Caco-2 (cell line): ENCODE data around the gene MPL. TPM values are rescaled to one million over a fixed set of nuclear protein-coding genes. Genes with fewer than 3 reads are reported as not detected.

ENCODE experiments used
- BruUV-seq: library from RNA; stranded (reverse); fragments of 400-500 nt; replicated peaks from 2 replicates; lab custom pipeline; 2021; lab: Mats Ljungman, UMichigan
- CTCF ChIA-PET: fragments of 300-600 bp; sonication (Branson Sonifier 250); formaldehyde crosslinking; loops from one replicate; lab custom pipeline; 2022; ENCODE audit warnings: antibody characterized with exemption; lab: Charles Lee
- POLR2A ChIA-PET: fragments of 300-600 bp; sonication (Branson Sonifier 250); formaldehyde crosslinking; loops from one replicate; lab custom pipeline; 2022; ENCODE audit warnings: antibody characterized with exemption; lab: Charles Lee
- DNase-seq, 2 experiments: peaks; one replicate each; pipeline versions ENCODE4 v3.0.0 to v3.0.0-alpha.2; 2020 to 2022
- H3K27me3 ChIP-seq: replicated peaks from 2 replicates; pipeline ENCODE4 v1.6.0; 2011; ENCODE audit warnings: low read length; ENCODE audit not compliant: control insufficient read depth, insufficient read depth
- H3K36me3 ChIP-seq: 2 replicates; pipeline ENCODE4 v1.5.1; 2011; ENCODE audit warnings: low read length; ENCODE audit not compliant: control insufficient read depth, insufficient read depth
- H3K4me1 ChIP-seq: fragments of 250-450 bp; sonication (Bioruptor Pico); 2 replicates; pipeline ENCODE4 v1.5.1; 2020; ENCODE audit warnings: mild to moderate bottlenecking
- H3K4me3 ChIP-seq: 2 replicates; pipeline ENCODE4 v1.5.1; 2011; ENCODE audit warnings: low read depth, mild to moderate bottlenecking, control low read depth, low read length
- H3K9me3 ChIP-seq: fragments of 250-450 bp; sonication (Bioruptor Pico); 2 replicates; pipeline ENCODE4 v1.5.1; 2020; ENCODE audit warnings: mild to moderate bottlenecking, moderate library complexity
- H3K27ac Mint-ChIP-seq: one replicate; pipeline ENCODE4 v1.8.0; 2022; ENCODE audit warnings: mixed read lengths; ENCODE audit not compliant: unreplicated experiment
- H3K27me3 Mint-ChIP-seq: one replicate; pipeline ENCODE4 v1.8.0; 2022; ENCODE audit warnings: mixed read lengths; ENCODE audit not compliant: insufficient read depth, unreplicated experiment
- H3K36me3 Mint-ChIP-seq: one replicate; pipeline ENCODE4 v1.8.0; 2022; ENCODE audit warnings: mild to moderate bottlenecking, mixed read lengths; ENCODE audit not compliant: insufficient read depth, unreplicated experiment
- H3K4me1 Mint-ChIP-seq: one replicate; pipeline ENCODE4 v1.8.0; 2022; ENCODE audit warnings: low read depth, mixed read lengths; ENCODE audit not compliant: unreplicated experiment
- H3K4me3 Mint-ChIP-seq: one replicate; pipeline ENCODE4 v1.8.0; 2022; ENCODE audit warnings: mild to moderate bottlenecking, moderate library complexity, mixed read lengths; ENCODE audit not compliant: unreplicated experiment
- H3K9me3 Mint-ChIP-seq: one replicate; pipeline ENCODE4 v1.8.0; 2022; ENCODE audit warnings: mixed read lengths; ENCODE audit not compliant: unreplicated experiment
- intact Hi-C: fragments of 100-400 bp; cut with micrococcal nuclease; formaldehyde crosslinking; loops from one replicate; pipeline ENCODE4 v1.10.0; 2022; ENCODE audit not compliant: unreplicated experiment
- total RNA-seq: library from RNA; stranded (reverse); gene quantifications from 2 replicates; pipeline ENCODE4 v1.2.3, GENCODE V29; 2022
- TF ChIP-seq, protein P1 (sequence below), 2 experiments: fragments of 200-600 bp in 1 of 2; IDR thresholded peaks; 1 replicate in 1 of 2; 2 replicates in 1 of 2; pipeline versions ENCODE4 v1.5.1 to v1.8.0; 2011 to 2022; ENCODE audit warnings: antibody characterized with exemption in 1 of 2, control low read depth in 1 of 2, inconsistent platforms in 1 of 2, low read depth in 1 of 2, low read length in 1 of 2, mild to moderate bottlenecking in 1 of 2, moderate library complexity in 1 of 2; ENCODE audit not compliant: insufficient read depth in 1 of 2, severe bottlenecking in 1 of 2, unreplicated experiment in 1 of 2

The MPL gene
- total RNA-seq, 1 experiment from 2014 or later, result not detected

DNA sequence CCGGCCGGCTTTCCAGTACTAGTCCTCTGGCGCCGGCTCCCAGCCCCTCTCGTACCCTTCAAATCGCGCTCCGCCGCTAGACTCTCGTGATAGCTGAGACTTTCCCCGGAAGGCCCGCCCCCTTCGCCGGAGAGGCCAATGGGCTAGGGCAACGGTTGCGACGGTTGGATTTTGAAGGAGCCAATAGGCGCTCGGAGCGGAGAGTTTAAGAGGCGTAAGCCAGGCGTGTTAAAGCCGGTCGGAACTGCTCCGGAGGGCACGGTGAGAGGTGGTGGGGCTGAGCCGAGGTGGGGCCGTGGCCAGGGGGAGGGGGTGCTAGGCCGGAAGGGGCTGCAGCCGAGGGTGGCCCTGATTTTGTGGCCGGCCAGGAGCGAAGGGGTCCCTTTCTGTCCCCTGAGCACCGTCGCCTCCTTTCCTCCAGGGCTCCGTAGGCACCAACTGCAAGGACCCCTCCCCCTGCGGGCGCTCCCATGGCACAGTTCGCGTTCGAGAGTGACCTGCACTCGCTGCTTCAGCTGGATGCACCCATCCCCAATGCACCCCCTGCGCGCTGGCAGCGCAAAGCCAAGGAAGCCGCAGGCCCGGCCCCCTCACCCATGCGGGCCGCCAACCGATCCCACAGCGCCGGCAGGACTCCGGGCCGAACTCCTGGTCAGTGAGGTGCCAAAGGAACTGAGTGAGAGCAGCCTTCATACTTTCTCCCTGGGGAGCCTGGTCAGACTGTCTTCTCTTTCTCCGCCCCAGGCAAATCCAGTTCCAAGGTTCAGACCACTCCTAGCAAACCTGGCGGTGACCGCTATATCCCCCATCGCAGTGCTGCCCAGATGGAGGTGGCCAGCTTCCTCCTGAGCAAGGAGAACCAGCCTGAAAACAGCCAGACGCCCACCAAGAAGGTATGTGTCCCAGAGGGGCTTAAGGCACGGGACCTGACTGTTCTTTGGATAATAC, 21.4 kb downstream of the MPL start, which contains the start of gene CDC20:
TSS of gene CDC20 (plus strand) at position 236 of the 948 bp plus-strand sequence. CDS start at position 471, 235 bp downstream.
- Histone ChIP-seq H3K4me1 (peaks cover 24% of the 10 kb centered on the region), H3K27me3 (no peaks in the 10 kb centered on the region), H3K9me3 (no peaks in the 10 kb centered on the region), H3K36me3 (peaks cover 5% of the 10 kb centered on the region), H3K4me3 (peak within 1 kb of the TSS; percentile 96)
- Mint-ChIP-seq H3K36me3 (peaks cover 55% of the 10 kb centered on the region), H3K4me3 (peak within 1 kb of the TSS; percentile 93), H3K27me3 (no peaks in the 10 kb centered on the region), H3K27ac (peak within 1 kb of the TSS; percentile 97), H3K9me3 (no peaks in the 10 kb centered on the region), H3K4me1 (peaks cover 27% of the 10 kb centered on the region)
- intact Hi-C loops, result loop anchor here (1.0 to 2.0 kb wide), 6 partner anchors 7 to 132 kb away; partner anchors contain the start of gene C1orf210
- TF ChIP-seq, protein P1, sequence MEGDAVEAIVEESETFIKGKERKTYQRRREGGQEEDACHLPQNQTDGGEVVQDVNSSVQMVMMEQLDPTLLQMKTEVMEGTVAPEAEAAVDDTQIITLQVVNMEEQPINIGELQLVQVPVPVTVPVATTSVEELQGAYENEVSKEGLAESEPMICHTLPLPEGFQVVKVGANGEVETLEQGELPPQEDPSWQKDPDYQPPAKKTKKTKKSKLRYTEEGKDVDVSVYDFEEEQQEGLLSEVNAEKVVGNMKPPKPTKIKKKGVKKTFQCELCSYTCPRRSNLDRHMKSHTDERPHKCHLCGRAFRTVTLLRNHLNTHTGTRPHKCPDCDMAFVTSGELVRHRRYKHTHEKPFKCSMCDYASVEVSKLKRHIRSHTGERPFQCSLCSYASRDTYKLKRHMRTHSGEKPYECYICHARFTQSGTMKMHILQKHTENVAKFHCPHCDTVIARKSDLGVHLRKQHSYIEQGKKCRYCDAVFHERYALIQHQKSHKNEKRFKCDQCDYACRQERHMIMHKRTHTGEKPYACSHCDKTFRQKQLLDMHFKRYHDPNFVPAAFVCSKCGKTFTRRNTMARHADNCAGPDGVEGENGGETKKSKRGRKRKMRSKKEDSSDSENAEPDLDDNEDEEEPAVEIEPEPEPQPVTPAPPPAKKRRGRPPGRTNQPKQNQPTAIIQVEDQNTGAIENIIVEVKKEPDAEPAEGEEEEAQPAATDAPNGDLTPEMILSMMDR (IDR thresholded peaks at IDR 0.05; ENCODE audit: insufficient read depth in 1 of 2, low read depth in 1 of 2, low read length in 1 of 2, severe bottlenecking in 1 of 2, unreplicated experiment in 1 of 2), result no peak
- BruUV-seq, result TSS peak; percentile 69
- POLR2A ChIA-PET, result interaction anchor here (0.5 to 1.6 kb wide), 12 partner anchors 9 to 617 kb away, joined by 3 to 20 read pairs (median 8); partner anchors contain the start of genes C1orf210, ELOVL1, HYI and MED8
- peak; percentile 97 to 98 for DNase-seq
- CTCF ChIA-PET, result interaction anchor here (1.0 to 2.1 kb wide), 7 partner anchors 8 to 132 kb away, joined by 3 to 36 read pairs (median 14); partner anchors contain the start of genes C1orf210 and ELOVL1

DNA sequence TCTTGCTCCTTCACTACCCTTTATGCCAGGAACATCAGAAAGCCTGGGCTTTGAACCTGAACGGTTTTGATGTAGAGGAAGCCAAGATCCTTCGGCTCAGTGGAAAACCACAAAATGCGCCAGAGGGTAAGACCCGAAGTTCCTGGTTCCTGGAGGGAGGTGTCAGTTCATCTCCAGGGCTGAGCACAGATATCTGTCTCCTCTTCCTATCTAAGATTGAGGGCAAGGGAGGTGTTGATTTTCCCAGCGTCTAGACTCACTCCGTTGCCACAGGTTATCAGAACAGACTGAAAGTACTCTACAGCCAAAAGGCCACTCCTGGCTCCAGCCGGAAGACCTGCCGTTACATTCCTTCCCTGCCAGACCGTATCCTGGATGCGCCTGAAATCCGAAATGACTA, 22.1 kb downstream of the MPL start:
- Histone ChIP-seq H3K4me3 (peak overlapping the region; percentile 96), H3K27me3 (no peaks in the 10 kb centered on the region), H3K9me3 (no peaks in the 10 kb centered on the region), H3K4me1 (peaks cover 31% of the 10 kb centered on the region), H3K36me3 (peaks cover 7% of the 10 kb centered on the region)
- ChIA-PET CTCF (no interaction called here), POLR2A (interaction anchor here (0.6 kb wide), 2 partner anchors 74 to 165 kb away, joined by 3 to 5 read pairs; partner anchors contain the start of gene C1orf210)
- Mint-ChIP-seq H3K27ac (peak overlapping the region; percentile 97), H3K9me3 (no peaks in the 10 kb centered on the region), H3K4me1 (peaks cover 33% of the 10 kb centered on the region), H3K36me3 (peaks cover 61% of the 10 kb centered on the region), H3K4me3 (peak overlapping the region; percentile 93), H3K27me3 (no peaks in the 10 kb centered on the region)
- TF ChIP-seq, protein P1 (IDR thresholded peaks at IDR 0.05; ENCODE audit: insufficient read depth in 1 of 2, low read depth in 1 of 2, low read length in 1 of 2, severe bottlenecking in 1 of 2, unreplicated experiment in 1 of 2), result no peak
- DNase-seq, result no peak
- intact Hi-C loops, result loop anchor here (2.0 kb wide), 2 partner anchors 75 to 133 kb away; partner anchors contain the start of gene C1orf210
- no TSS peak for BruUV-seq

DNA sequence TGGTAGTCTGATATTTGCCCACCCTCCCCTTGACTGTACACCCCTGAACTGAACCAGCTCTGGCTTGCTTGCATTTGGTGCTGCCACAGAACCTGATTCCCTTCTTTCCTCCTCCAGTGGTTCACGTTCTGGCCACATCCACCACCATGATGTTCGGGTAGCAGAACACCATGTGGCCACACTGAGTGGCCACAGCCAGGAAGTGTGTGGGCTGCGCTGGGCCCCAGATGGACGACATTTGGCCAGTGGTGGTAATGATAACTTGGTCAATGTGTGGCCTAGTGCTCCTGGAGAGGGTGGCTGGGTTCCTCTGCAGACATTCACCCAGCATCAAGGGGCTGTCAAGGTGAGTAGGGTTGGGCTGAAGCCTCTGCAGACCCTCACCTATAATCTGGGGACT, 23.0 kb downstream of the MPL start:
- no peak for DNase-seq
- no peak overlapping the region for H3K27ac Mint-ChIP-seq
- H3K9me3 Mint-ChIP-seq, result no peaks in the 10 kb centered on the region
- no peaks in the 10 kb centered on the region for H3K27me3 Mint-ChIP-seq
- Histone ChIP-seq H3K4me1 (peaks cover 40% of the 10 kb centered on the region), H3K36me3 (peaks cover 7% of the 10 kb centered on the region), H3K4me3 (no peak overlapping the region), H3K9me3 (no peaks in the 10 kb centered on the region), H3K27me3 (no peaks in the 10 kb centered on the region)
- H3K4me3 Mint-ChIP-seq, result peak overlapping the region; percentile 93
- no TSS peak for BruUV-seq
- intact Hi-C loops, result no loop called here
- POLR2A ChIA-PET, result no interaction called here
- H3K4me1 Mint-ChIP-seq, result peaks cover 40% of the 10 kb centered on the region
- CTCF ChIA-PET, result no interaction called here
- TF ChIP-seq, protein P1 (IDR thresholded peaks at IDR 0.05; ENCODE audit: insufficient read depth in 1 of 2, low read depth in 1 of 2, low read length in 1 of 2, severe bottlenecking in 1 of 2, unreplicated experiment in 1 of 2), result no peak
- peaks cover 67% of the 10 kb centered on the region for H3K36me3 Mint-ChIP-seq
